HFFc6 (cell line): ENCODE measurements around the gene TXNIP. TPM values are rescaled to one million over a fixed set of nuclear protein-coding genes. Genes with fewer than 3 reads are reported as not detected.
A peak's percentile ranks its signal among the peaks of the same experiment; 100 is the strongest.

Source experiments
- DNase-seq: peaks from one replicate; pipeline ENCODE4 v3.0.0-alpha.2; 2018
- H3K27ac Mint-ChIP-seq: 2 replicates; pipeline ENCODE4 v1.8.0; 2020; ENCODE audit warnings: mild to moderate bottlenecking, mixed read lengths
- H3K27me3 Mint-ChIP-seq: 2 replicates; pipeline ENCODE4 v1.8.0; 2021; ENCODE audit warnings: mild to moderate bottlenecking, moderate library complexity, mixed read lengths; ENCODE audit not compliant: insufficient read depth
- H3K36me3 Mint-ChIP-seq: 2 replicates; pipeline ENCODE4 v1.8.0; 2021; ENCODE audit warnings: low read depth, mixed read lengths
- H3K4me1 Mint-ChIP-seq: 2 replicates; pipeline ENCODE4 v1.8.0; 2020; ENCODE audit warnings: low read depth, mixed read lengths
- H3K4me3 Mint-ChIP-seq: 2 replicates; pipeline ENCODE4 v1.8.0; 2020; ENCODE audit warnings: mild to moderate bottlenecking, moderate library complexity, mixed read lengths
- H3K9me3 Mint-ChIP-seq: 2 replicates; pipeline ENCODE4 v1.8.0; 2020; ENCODE audit warnings: mild to moderate bottlenecking, mixed read lengths
- total RNA-seq, 6 experiments: library from RNA; stranded (reverse); fragmentation: NEBNext Ultra II Directional; extraction: Animal tissue kit (Norgen Biotek cat#: 25700); gene quantifications; 2 replicates in 1 of 6; 3 replicates in 5 of 6; pipeline ENCODE4 v1.2.3, GENCODE V29; 2021
- TF ChIP-seq, protein P1 (sequence below): fragments of 200-600 bp; sonication (generic); IDR thresholded peaks from 2 replicates; pipeline ENCODE4 v1.5.0; 2021; ENCODE audit warnings: antibody characterized with exemption, mild to moderate bottlenecking

Gene TXNIP
- total RNA-seq, 6 experiments from 2014 or later, result 49.2 to 78.0 (median 59.5) TPM

DNA sequence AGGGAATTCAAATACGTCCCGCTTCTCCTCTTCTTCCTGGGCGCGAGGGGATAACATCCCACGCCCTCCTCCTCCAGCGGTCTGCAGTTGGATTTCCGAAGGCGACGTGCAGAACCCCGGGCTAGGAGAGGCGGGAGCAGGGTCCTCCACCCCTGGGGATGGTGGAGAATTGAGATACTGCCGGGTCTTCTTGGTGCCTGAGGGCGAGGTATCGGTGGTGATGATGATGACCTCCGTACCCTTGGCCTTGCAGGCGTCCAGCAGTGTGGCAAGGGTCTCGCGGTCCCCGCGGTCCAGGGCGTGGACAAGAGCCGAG is 35.3 kb downstream of the TXNIP start:
- TF ChIP-seq, protein P1, sequence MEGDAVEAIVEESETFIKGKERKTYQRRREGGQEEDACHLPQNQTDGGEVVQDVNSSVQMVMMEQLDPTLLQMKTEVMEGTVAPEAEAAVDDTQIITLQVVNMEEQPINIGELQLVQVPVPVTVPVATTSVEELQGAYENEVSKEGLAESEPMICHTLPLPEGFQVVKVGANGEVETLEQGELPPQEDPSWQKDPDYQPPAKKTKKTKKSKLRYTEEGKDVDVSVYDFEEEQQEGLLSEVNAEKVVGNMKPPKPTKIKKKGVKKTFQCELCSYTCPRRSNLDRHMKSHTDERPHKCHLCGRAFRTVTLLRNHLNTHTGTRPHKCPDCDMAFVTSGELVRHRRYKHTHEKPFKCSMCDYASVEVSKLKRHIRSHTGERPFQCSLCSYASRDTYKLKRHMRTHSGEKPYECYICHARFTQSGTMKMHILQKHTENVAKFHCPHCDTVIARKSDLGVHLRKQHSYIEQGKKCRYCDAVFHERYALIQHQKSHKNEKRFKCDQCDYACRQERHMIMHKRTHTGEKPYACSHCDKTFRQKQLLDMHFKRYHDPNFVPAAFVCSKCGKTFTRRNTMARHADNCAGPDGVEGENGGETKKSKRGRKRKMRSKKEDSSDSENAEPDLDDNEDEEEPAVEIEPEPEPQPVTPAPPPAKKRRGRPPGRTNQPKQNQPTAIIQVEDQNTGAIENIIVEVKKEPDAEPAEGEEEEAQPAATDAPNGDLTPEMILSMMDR, result no peak
- Mint-ChIP-seq H3K27me3 (peaks cover 3% of the 10 kb centered on the region), H3K4me3 (peak overlapping the region; percentile 92), H3K9me3 (no peaks in the 10 kb centered on the region), H3K4me1 (peaks cover 68% of the 10 kb centered on the region), H3K27ac (peak overlapping the region; percentile 83), H3K36me3 (no peaks in the 10 kb centered on the region)
- no peak for DNase-seq

DNA sequence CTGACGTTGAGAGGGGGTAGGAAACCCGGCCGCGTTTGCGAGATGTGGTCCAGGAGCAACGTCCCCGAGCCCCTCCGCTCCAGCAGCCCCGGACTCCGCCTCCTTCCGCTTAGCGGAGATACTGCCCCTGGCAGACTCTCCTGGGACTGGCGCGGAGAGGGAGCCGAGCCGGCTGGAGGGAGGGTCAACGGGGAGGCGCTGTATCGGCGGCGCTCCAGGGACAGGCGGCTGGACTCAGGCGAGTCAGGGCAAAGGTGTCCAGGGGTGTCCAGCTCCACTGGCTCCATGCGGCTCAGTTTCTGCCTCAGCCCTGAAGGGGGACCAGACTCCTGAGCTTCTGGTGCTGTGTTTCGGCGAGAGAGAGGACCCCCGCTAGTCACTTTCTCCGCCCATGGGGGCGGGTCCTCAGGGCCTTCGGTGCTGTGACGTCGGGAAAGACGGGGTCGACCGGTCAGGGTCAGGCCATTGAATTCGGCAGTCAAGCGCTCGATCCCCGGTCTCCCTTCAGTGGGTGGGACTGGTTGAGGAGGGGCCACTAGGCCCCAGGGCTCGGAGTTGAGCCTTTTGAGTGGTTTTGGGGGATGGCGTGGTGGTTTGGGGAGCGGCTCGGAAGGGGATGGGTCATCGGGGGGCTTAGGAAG is 35.8 kb downstream of the TXNIP start:
- Mint-ChIP-seq H3K36me3 (no peaks in the 10 kb centered on the region), H3K9me3 (no peaks in the 10 kb centered on the region), H3K4me3 (peak overlapping the region; percentile 92), H3K27ac (peak overlapping the region; percentile 83), H3K4me1 (peaks cover 72% of the 10 kb centered on the region), H3K27me3 (peaks cover 3% of the 10 kb centered on the region)
- peak; percentile 36 for DNase-seq
- TF ChIP-seq, protein P1, result peak; percentile 35; the same call in 1 of the 2 replicates

DNA sequence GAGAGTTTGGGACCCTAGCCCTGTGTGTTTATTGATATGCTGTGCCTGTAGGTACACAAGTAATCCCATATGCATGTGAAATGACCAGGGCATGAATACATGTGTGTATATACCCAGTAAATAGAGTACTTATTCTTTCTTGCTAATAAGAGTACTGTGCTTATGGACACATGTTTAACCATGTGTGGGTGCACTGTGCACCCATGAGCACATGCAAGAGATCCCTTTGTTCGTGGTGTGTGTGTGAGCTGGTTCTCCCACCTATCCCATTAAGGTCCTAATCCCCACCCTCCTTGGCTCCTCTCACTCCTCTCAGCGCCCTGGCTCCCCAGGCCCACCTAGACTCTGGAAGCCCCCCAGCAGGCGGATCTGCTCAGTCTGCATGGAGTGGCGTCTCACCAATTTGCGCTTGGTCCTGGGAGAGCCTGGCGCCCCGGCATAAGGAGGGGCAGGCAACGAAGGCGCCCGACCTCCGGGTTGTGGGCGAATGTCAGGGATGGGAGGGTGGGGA is 36.4 kb downstream of the TXNIP start:
- DNase-seq, result no peak
- Mint-ChIP-seq H3K27me3 (peaks cover 3% of the 10 kb centered on the region), H3K4me1 (peaks cover 72% of the 10 kb centered on the region), H3K9me3 (no peaks in the 10 kb centered on the region), H3K4me3 (peak overlapping the region; percentile 92), H3K27ac (peak overlapping the region; percentile 14; the same call in 1 of the 2 replicates), H3K36me3 (no peaks in the 10 kb centered on the region)
- TF ChIP-seq, protein P1, result no peak

DNA sequence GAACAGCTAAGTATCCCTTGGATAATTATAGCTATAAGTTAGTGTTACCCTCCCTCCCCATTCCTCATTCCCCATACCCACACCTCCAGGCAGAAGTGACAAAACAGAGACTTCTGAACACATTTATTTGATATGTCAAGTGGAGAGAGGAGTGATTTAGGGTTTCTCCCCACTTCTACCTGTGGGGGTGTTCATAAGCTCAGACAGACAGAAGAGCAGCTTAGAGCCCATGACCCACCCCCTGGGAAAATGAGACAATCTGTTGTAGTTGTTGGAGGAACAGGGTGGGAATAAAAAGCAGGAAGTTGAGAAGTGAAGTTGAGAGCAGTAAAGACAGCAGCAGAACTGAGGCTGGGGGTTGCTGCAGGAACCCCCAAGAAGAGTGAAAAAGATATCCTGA is 37.0 kb downstream of the TXNIP start:
- TF ChIP-seq, protein P1, result no peak
- Mint-ChIP-seq H3K9me3 (no peaks in the 10 kb centered on the region), H3K4me1 (peaks cover 76% of the 10 kb centered on the region), H3K27me3 (peaks cover 3% of the 10 kb centered on the region), H3K36me3 (no peaks in the 10 kb centered on the region), H3K4me3 (peak overlapping the region; percentile 92; the same call in 1 of the 2 replicates), H3K27ac (peak overlapping the region; percentile 14)
- no peak for DNase-seq

DNA sequence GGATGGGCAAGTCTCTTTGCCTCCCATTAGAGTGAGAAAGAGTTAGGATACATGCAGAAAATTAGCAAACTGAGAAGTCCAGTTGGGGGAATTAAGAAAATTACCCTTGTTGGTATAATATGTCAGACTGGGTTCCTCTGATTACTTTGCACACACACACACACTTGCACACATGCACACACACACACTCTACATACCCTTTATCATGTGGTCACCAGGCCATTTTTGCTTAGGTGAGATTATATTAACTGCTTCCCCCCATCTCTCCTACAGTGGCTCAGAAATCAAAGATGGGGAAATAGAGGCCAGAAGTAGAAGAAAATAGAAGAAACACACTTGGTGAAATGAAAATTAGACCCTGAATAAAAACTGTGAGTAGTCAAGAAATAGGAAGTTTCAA is 37.6 kb downstream of the TXNIP start:
- TF ChIP-seq, protein P1, result no peak
- Mint-ChIP-seq H3K36me3 (no peaks in the 10 kb centered on the region), H3K9me3 (no peaks in the 10 kb centered on the region), H3K27ac (peak overlapping the region; percentile 0; the same call in 1 of the 2 replicates), H3K4me3 (peak overlapping the region; percentile 90), H3K4me1 (peaks cover 76% of the 10 kb centered on the region), H3K27me3 (peaks cover under 1% of the 10 kb centered on the region; the same call in 1 of the 2 replicates)
- DNase-seq, result no peak
